HepG2 (cell line): Measurements from ENCODE around the gene AGT. TPM values are rescaled to one million over a fixed set of nuclear protein-coding genes. Genes with fewer than 3 reads are reported as not detected.

ENCODE experiments used
- AKAP8 ChIP-seq: sonication (generic); formaldehyde crosslinking; IDR thresholded peaks from 2 replicates; pipeline ENCODE4 v1.5.1; 2020; ENCODE audit warnings: mild to moderate bottlenecking, missing genetic modification reagents
- ARHGAP35 ChIP-seq: sonication (generic); formaldehyde crosslinking; IDR thresholded peaks from 2 replicates; pipeline ENCODE4 v1.9.0; 2022; ENCODE audit warnings: mild to moderate bottlenecking, inconsistent platforms, moderate library complexity, missing genetic modification reagents, borderline replicate concordance
- BCL6 ChIP-seq: IDR thresholded peaks from 2 replicates; pipeline ENCODE4 v1.6.1; 2016; ENCODE audit warnings: missing genetic modification reagents, missing compliant biosample characterization
- CEBPB ChIP-seq: IDR thresholded peaks from 2 replicates; pipeline ENCODE4 v1.6.1; 2011; ENCODE audit warnings: low read depth, low read length, improper control_type of control experiment, borderline replicate concordance
- GATAD1 ChIP-seq: IDR thresholded peaks from 2 replicates; pipeline ENCODE4 v1.6.1; 2016; ENCODE audit warnings: missing genetic modification reagents, missing compliant biosample characterization
- HDAC1 ChIP-seq: sonication (generic); formaldehyde crosslinking; IDR thresholded peaks from 2 replicates; pipeline ENCODE4 v1.5.1; 2020; ENCODE audit warnings: mild to moderate bottlenecking, missing genetic modification reagents
- HHEX ChIP-seq: IDR thresholded peaks from 2 replicates; pipeline ENCODE4 v1.6.1; 2016; ENCODE audit warnings: control low read depth
- KLF11 ChIP-seq: IDR thresholded peaks from 2 replicates; pipeline ENCODE4 v1.6.1; 2016; ENCODE audit warnings: missing compliant biosample characterization
- RBM39 ChIP-seq: fragments of 200-400 bp; formaldehyde crosslinking; IDR thresholded peaks from one replicate; pipeline ENCODE4 v1.6.1; 2018; ENCODE audit warnings: antibody characterized with exemption, mild to moderate bottlenecking, low read depth, low read length; ENCODE audit not compliant: poor library complexity, severe bottlenecking
- SALL1 ChIP-seq: sonication (generic); formaldehyde crosslinking; IDR thresholded peaks from 2 replicates; pipeline ENCODE4 v1.8.0; 2022; ENCODE audit warnings: mild to moderate bottlenecking, missing genetic modification reagents
- ZBTB42 ChIP-seq: sonication (generic); formaldehyde crosslinking; IDR thresholded peaks from 2 replicates; pipeline ENCODE4 v1.5.0; 2020; ENCODE audit warnings: mild to moderate bottlenecking, missing genetic modification reagents
- ZNF224 ChIP-seq: sonication (generic); formaldehyde crosslinking; IDR thresholded peaks from 2 replicates; pipeline ENCODE4 v1.5.0; 2020; ENCODE audit warnings: mild to moderate bottlenecking, missing genetic modification reagents
- ZNF431 ChIP-seq: sonication (generic); formaldehyde crosslinking; IDR thresholded peaks from 2 replicates; pipeline ENCODE4 v1.9.0; 2022; ENCODE audit warnings: missing genetic modification reagents, low read depth, mild to moderate bottlenecking, borderline replicate concordance
- polyA plus RNA-seq, 8 experiments: library from polyadenylated mRNA; depleted of rRNA in 3 of 8; stranded (reverse) in 7 of 8; unstranded in 1 of 8; fragments of >200 nt; fragmentation: Illumina TruSeq in 4 of 8; extraction: Trizol in 4 of 8; gene quantifications; 2 replicates each; pipeline versions ENCODE4 v1.2.1 to v1.2.3, GENCODE V29; 2011 to 2016; ENCODE audit warnings: low read depth in 4 of 8, missing spikeins in 1 of 8, mixed read lengths in 1 of 8; ENCODE audit not compliant: insufficient read depth in 1 of 8
- total RNA-seq, 5 experiments: library from RNA; depleted of rRNA; stranded (reverse); fragments of >200 nt; fragmentation: Illumina TruSeq; extraction: Trizol; gene quantifications; 2 replicates each; pipeline ENCODE4 v1.2.3, GENCODE V29; 2016; ENCODE audit warnings: low read depth in 1 of 5
- TF ChIP-seq, protein P1 (sequence below): sonication (generic); formaldehyde crosslinking; IDR thresholded peaks from 2 replicates; pipeline ENCODE4 v1.9.0; 2021; ENCODE audit warnings: mild to moderate bottlenecking, missing genetic modification reagents
- TF ChIP-seq, protein P2 (sequence below): sonication (generic); formaldehyde crosslinking; conservative IDR thresholded peaks from 2 replicates; pipeline ENCODE4 v1.8.0; 2022; ENCODE audit warnings: mild to moderate bottlenecking, moderate library complexity, missing genetic modification reagents
- TF ChIP-seq, protein P3 (sequence below): sonication (generic); formaldehyde crosslinking; IDR thresholded peaks from 2 replicates; pipeline ENCODE4 v1.5.0; 2020; ENCODE audit warnings: missing genetic modification reagents
- TF ChIP-seq, protein P4 (sequence below): sonication (generic); formaldehyde crosslinking; IDR thresholded peaks from 2 replicates; pipeline ENCODE4 v1.4.0; 2020; ENCODE audit warnings: mild to moderate bottlenecking, missing genetic modification reagents

Gene AGT
- total and polyA plus RNA-seq, 2 of the 13 experiments (the other 11 are each of a cell fraction or from before 2014, with no cell fraction given), result 892 to 2,071 TPM

DNA sequence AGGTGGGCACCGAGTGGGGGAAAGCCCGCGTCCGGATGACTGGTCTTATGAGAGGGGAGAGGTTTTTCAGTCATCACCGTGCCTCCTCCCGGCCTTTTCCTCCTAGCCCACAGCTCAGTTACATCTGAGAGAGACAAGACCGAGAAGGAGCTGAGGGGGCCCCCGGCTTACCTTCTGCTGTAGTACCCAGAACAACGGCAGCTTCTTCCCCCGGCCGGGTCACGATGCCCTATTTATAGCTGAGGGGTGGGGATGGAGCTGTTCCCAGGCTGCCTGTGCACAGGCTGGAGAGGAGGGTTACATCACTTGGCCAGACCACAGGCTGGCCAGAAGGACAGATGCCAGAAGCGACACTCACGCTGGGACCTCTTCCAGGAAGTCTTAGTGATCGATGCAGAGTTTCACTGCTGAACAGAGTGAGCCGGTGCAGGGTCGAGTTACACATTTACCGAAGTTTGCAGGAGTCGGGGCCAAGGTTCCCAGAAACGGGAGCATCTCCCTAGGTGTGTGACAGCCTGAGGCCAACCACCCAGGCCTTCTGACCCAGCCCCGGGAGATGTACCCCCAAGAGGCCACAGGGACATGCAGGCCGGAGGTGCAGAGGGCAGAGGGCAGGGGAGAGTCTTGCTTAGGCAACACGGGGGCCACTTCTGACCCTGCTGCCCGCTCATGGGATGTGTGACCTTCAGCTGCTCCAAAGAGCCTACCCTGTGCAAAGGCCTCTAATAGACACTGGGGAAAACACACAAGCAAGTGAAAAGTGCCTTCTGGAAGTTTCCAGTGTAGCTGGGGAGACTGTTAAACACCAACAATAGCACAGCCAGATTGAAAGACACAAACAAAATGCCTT, at the start of gene AGT (continued):
- TF ChIP-seq, protein P1, sequence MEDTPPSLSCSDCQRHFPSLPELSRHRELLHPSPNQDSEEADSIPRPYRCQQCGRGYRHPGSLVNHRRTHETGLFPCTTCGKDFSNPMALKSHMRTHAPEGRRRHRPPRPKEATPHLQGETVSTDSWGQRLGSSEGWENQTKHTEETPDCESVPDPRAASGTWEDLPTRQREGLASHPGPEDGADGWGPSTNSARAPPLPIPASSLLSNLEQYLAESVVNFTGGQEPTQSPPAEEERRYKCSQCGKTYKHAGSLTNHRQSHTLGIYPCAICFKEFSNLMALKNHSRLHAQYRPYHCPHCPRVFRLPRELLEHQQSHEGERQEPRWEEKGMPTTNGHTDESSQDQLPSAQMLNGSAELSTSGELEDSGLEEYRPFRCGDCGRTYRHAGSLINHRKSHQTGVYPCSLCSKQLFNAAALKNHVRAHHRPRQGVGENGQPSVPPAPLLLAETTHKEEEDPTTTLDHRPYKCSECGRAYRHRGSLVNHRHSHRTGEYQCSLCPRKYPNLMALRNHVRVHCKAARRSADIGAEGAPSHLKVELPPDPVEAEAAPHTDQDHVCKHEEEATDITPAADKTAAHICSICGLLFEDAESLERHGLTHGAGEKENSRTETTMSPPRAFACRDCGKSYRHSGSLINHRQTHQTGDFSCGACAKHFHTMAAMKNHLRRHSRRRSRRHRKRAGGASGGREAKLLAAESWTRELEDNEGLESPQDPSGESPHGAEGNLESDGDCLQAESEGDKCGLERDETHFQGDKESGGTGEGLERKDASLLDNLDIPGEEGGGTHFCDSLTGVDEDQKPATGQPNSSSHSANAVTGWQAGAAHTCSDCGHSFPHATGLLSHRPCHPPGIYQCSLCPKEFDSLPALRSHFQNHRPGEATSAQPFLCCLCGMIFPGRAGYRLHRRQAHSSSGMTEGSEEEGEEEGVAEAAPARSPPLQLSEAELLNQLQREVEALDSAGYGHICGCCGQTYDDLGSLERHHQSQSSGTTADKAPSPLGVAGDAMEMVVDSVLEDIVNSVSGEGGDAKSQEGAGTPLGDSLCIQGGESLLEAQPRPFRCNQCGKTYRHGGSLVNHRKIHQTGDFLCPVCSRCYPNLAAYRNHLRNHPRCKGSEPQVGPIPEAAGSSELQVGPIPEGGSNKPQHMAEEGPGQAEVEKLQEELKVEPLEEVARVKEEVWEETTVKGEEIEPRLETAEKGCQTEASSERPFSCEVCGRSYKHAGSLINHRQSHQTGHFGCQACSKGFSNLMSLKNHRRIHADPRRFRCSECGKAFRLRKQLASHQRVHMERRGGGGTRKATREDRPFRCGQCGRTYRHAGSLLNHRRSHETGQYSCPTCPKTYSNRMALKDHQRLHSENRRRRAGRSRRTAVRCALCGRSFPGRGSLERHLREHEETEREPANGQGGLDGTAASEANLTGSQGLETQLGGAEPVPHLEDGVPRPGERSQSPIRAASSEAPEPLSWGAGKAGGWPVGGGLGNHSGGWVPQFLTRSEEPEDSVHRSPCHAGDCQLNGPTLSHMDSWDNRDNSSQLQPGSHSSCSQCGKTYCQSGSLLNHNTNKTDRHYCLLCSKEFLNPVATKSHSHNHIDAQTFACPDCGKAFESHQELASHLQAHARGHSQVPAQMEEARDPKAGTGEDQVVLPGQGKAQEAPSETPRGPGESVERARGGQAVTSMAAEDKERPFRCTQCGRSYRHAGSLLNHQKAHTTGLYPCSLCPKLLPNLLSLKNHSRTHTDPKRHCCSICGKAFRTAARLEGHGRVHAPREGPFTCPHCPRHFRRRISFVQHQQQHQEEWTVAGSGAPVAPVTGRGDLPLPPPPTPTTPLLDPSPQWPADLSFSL (CRISPR knock-in tag), result peak; percentile 84
- TF ChIP-seq, protein P2, sequence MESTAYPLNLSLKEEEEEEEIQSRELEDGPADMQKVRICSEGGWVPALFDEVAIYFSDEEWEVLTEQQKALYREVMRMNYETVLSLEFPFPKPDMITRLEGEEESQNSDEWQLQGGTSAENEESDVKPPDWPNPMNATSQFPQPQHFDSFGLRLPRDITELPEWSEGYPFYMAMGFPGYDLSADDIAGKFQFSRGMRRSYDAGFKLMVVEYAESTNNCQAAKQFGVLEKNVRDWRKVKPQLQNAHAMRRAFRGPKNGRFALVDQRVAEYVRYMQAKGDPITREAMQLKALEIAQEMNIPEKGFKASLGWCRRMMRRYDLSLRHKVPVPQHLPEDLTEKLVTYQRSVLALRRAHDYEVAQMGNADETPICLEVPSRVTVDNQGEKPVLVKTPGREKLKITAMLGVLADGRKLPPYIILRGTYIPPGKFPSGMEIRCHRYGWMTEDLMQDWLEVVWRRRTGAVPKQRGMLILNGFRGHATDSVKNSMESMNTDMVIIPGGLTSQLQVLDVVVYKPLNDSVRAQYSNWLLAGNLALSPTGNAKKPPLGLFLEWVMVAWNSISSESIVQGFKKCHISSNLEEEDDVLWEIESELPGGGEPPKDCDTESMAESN, result peak; percentile 90
- TF ChIP-seq BCL6 (CRISPR knock-in tag) (peak; percentile 91), ARHGAP35 (CRISPR knock-in tag) (0 out of 2 replicates have a peak, but pooled peaks have one; percentile 39), RBM39 (peak; percentile 55), GATAD1 (peak; percentile 55), ZNF224 (CRISPR knock-in tag) (peak; percentile 97), KLF11 (CRISPR knock-in tag) (no peak), ZNF431 (CRISPR knock-in tag) (peak; percentile 84; the same call in 1 of the 2 replicates), AKAP8 (no peak), HHEX (CRISPR knock-in tag) (no peak; the same call in 1 of the 2 replicates), SALL1 (CRISPR knock-in tag) (peak; percentile 97), HDAC1 (peak; percentile 99), CEBPB (peak; percentile 81), ZBTB42 (CRISPR knock-in tag) (no peak)
- TF ChIP-seq, protein P3, sequence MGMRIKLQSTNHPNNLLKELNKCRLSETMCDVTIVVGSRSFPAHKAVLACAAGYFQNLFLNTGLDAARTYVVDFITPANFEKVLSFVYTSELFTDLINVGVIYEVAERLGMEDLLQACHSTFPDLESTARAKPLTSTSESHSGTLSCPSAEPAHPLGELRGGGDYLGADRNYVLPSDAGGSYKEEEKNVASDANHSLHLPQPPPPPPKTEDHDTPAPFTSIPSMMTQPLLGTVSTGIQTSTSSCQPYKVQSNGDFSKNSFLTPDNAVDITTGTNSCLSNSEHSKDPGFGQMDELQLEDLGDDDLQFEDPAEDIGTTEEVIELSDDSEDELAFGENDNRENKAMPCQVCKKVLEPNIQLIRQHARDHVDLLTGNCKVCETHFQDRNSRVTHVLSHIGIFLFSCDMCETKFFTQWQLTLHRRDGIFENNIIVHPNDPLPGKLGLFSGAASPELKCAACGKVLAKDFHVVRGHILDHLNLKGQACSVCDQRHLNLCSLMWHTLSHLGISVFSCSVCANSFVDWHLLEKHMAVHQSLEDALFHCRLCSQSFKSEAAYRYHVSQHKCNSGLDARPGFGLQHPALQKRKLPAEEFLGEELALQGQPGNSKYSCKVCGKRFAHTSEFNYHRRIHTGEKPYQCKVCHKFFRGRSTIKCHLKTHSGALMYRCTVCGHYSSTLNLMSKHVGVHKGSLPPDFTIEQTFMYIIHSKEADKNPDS (CRISPR knock-in tag), result peak; percentile 61; the same call in 1 of the 2 replicates
- TF ChIP-seq, protein P4, sequence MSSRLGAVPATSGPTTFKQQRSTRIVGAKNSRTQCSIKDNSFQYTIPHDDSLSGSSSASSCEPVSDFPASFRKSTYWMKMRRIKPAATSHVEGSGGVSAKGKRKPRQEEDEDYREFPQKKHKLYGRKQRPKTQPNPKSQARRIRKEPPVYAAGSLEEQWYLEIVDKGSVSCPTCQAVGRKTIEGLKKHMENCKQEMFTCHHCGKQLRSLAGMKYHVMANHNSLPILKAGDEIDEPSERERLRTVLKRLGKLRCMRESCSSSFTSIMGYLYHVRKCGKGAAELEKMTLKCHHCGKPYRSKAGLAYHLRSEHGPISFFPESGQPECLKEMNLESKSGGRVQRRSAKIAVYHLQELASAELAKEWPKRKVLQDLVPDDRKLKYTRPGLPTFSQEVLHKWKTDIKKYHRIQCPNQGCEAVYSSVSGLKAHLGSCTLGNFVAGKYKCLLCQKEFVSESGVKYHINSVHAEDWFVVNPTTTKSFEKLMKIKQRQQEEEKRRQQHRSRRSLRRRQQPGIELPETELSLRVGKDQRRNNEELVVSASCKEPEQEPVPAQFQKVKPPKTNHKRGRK (CRISPR knock-in tag), result peak; percentile 19; the same call in 1 of the 2 replicates
